K562 (cell line): ENCODE results near the gene CCDC159. TPM values are rescaled to one million over a fixed set of nuclear protein-coding genes. Genes with fewer than 3 reads are reported as not detected.

Experiments used
- ASH1L ChIP-seq: fragments of 450-650 bp; IDR thresholded peaks from 2 replicates; pipeline ENCODE4 v1.6.1; 2018; ENCODE audit warnings: borderline replicate concordance, mild to moderate bottlenecking, low read depth; ENCODE audit not compliant: partially characterized antibody
- BCOR ChIP-seq: fragments of 450-650 bp; IDR thresholded peaks from 2 replicates; pipeline ENCODE4 v1.6.1; 2016
- E2F1 ChIP-seq: sonication (generic); formaldehyde crosslinking; IDR thresholded peaks from 2 replicates; pipeline ENCODE4 v1.8.1; 2023; ENCODE audit warnings: mild to moderate bottlenecking, missing genetic modification reagents, moderate library complexity
- HMG20B ChIP-seq: fragments of 250-450 bp; sonication (Bioruptor Pico); IDR thresholded peaks from 2 replicates; pipeline ENCODE4 v1.5.0; 2021; ENCODE audit warnings: mild to moderate bottlenecking
- MBD1 ChIP-seq: fragments of 250-450 bp; sonication (Bioruptor Pico); IDR thresholded peaks from 2 replicates; pipeline ENCODE4 v1.8.0; 2022; ENCODE audit warnings: inconsistent platforms
- MCM7 ChIP-seq, 2 experiments: fragments of 450-650 bp; IDR thresholded peaks; 2 replicates each; pipeline ENCODE4 v1.6.1; 2016 to 2018
- MEIS2 ChIP-seq: fragments of 450-650 bp; IDR thresholded peaks from 2 replicates; pipeline ENCODE4 v1.6.1; 2014; ENCODE audit warnings: mild to moderate bottlenecking; ENCODE audit not compliant: partially characterized antibody
- NCOA6 ChIP-seq: fragments of 450-650 bp; IDR thresholded peaks from 2 replicates; pipeline ENCODE4 v1.6.1; 2017; ENCODE audit warnings: mild to moderate bottlenecking
- OTX1 ChIP-seq: fragments of 450-650 bp; formaldehyde crosslinking; IDR thresholded peaks from 2 replicates; pipeline ENCODE4 v1.4.0; 2022; ENCODE audit warnings: mild to moderate bottlenecking
- PRDM10 ChIP-seq: fragments of 450-650 bp; IDR thresholded peaks from 2 replicates; pipeline ENCODE4 v1.6.1; 2018; ENCODE audit not compliant: partially characterized antibody
- SAP30 ChIP-seq: fragments of 200-600 bp; sonication (generic); IDR thresholded peaks from 2 replicates; pipeline ENCODE4 v1.6.1; 2012; ENCODE audit warnings: borderline replicate concordance, low read depth, mild to moderate bottlenecking, moderate library complexity, low read length, control low read depth, inconsistent platforms; ENCODE audit not compliant: insufficient read depth, poor library complexity, severe bottlenecking
- TCF3 ChIP-seq: sonication (generic); formaldehyde crosslinking; IDR thresholded peaks from 2 replicates; pipeline ENCODE4 v1.4.0; 2020; ENCODE audit warnings: mild to moderate bottlenecking, missing genetic modification reagents
- TRIM28 ChIP-seq: fragments of 450-650 bp; IDR thresholded peaks from 2 replicates; pipeline ENCODE4 v1.6.1; 2017
- XRCC3 ChIP-seq: fragments of 450-650 bp; IDR thresholded peaks from 2 replicates; pipeline ENCODE4 v1.6.1; 2017; ENCODE audit warnings: mild to moderate bottlenecking, moderate library complexity
- ZNF263 ChIP-seq: sonication (generic); formaldehyde crosslinking; IDR thresholded peaks from 2 replicates; pipeline ENCODE4 v1.8.0; 2022; ENCODE audit warnings: mild to moderate bottlenecking, missing genetic modification reagents, borderline replicate concordance
- ZNF311 ChIP-seq: fragments of 250-450 bp; sonication (Bioruptor Pico); IDR thresholded peaks from 2 replicates; pipeline ENCODE4 v1.4.0; 2020; ENCODE audit warnings: mild to moderate bottlenecking, moderate library complexity
- ZNF316 ChIP-seq: fragments of 450-650 bp; IDR thresholded peaks from 2 replicates; pipeline ENCODE4 v1.6.1; 2016
- ZNF518B ChIP-seq: fragments of 250-450 bp; sonication (Bioruptor Pico); IDR thresholded peaks from 2 replicates; pipeline ENCODE4 v1.5.0; 2021; ENCODE audit warnings: mild to moderate bottlenecking, moderate library complexity
- polyA plus RNA-seq, 8 experiments: library from polyadenylated mRNA; depleted of rRNA in 4 of 8; stranded (reverse) in 5 of 8; unstranded in 3 of 8; fragments of >200 nt; fragmentation: Nextera tagmentation in 2 of 8; fragmentation: Illumina TruSeq in 1 of 8; extraction: Ambion mirVana in 2 of 8; extraction: Trizol in 1 of 8; gene quantifications; 2 replicates each; pipeline versions ENCODE4 v1.2.1 to v1.2.3, GENCODE V29; 2011 to 2014; ENCODE audit warnings: inconsistent platforms in 1 of 8, missing spikeins in 1 of 8
- total RNA-seq, 7 experiments: library from RNA; depleted of rRNA in 6 of 7; stranded (reverse); fragments of >200 nt in 6 of 7; fragmentation: Illumina TruSeq in 2 of 7; extraction: Trizol in 2 of 7; gene quantifications; 2 replicates each; pipeline versions ENCODE4 v1.2.1 to v1.2.3, GENCODE V29; 2011 to 2021; ENCODE audit warnings: low replicate concordance in 1 of 7

CCDC159 gene
- total and polyA plus RNA-seq, 9 of the 15 experiments (the other 6 are each of a cell fraction or from before 2014, with no cell fraction given) = 0.68 to 10.1 (median 4.7) TPM

GRCh38 chr19:11355160-11356073 is 9.1 kb downstream of the CCDC159 start, which contains the start of gene PLPPR2 (continued):
- TF ChIP-seq PRDM10 = peak; percentile 87
- no peak for TF ChIP-seq E2F1 (CRISPR knock-in tag)
- TF ChIP-seq BCOR = peak; percentile 72; the same call in 1 of the 2 replicates
- TF ChIP-seq TRIM28 = no peak
- no peak; a peak in 1 of 4 replicates for TF ChIP-seq MCM7 (IDR thresholded peaks at IDR 0.05)
- TF ChIP-seq ZNF316 = no peak; the same call in 1 of the 2 replicates
- TF ChIP-seq OTX1 = no peak; the same call in 1 of the 2 replicates
- TF ChIP-seq XRCC3 = no peak
- no peak for TF ChIP-seq NCOA6
- TF ChIP-seq ZNF518B (CRISPR knock-in tag) = no peak
- no peak for TF ChIP-seq TCF3 (CRISPR knock-in tag)
- TF ChIP-seq MEIS2 = no peak
- TF ChIP-seq HMG20B (CRISPR knock-in tag) = no peak
- no peak for TF ChIP-seq ZNF311 (CRISPR knock-in tag)
- no peak for TF ChIP-seq MBD1 (CRISPR knock-in tag)
- TF ChIP-seq ASH1L = no peak
- no peak for TF ChIP-seq ZNF263 (CRISPR knock-in tag)
- no peak for TF ChIP-seq SAP30
